ENCODE results near the gene PHF10.

PHF10 gene

GRCh38 chr6:169668203-169668847 lies 56.0 kb downstream of the PHF10 start:
- no peak for DNase-seq (ENCODE audit: low read depth)
- no peak overlapping the region for H3K4me3 ChIP-seq (ENCODE audit: low read depth, low read length)
- TF ChIP-seq, protein P1, sequence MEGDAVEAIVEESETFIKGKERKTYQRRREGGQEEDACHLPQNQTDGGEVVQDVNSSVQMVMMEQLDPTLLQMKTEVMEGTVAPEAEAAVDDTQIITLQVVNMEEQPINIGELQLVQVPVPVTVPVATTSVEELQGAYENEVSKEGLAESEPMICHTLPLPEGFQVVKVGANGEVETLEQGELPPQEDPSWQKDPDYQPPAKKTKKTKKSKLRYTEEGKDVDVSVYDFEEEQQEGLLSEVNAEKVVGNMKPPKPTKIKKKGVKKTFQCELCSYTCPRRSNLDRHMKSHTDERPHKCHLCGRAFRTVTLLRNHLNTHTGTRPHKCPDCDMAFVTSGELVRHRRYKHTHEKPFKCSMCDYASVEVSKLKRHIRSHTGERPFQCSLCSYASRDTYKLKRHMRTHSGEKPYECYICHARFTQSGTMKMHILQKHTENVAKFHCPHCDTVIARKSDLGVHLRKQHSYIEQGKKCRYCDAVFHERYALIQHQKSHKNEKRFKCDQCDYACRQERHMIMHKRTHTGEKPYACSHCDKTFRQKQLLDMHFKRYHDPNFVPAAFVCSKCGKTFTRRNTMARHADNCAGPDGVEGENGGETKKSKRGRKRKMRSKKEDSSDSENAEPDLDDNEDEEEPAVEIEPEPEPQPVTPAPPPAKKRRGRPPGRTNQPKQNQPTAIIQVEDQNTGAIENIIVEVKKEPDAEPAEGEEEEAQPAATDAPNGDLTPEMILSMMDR (conservative IDR thresholded peaks at IDR 0.05; ENCODE audit: low read depth, low read length) = no peak

GRCh38 chr6:169667716-169668115 lies 56.6 kb downstream of the PHF10 start:
- TF ChIP-seq, protein P1 (conservative IDR thresholded peaks at IDR 0.05; ENCODE audit: low read depth, low read length) = no peak
- no peak for DNase-seq (ENCODE audit: low read depth)
- no peak overlapping the region for H3K4me3 ChIP-seq (ENCODE audit: low read depth, low read length)

GRCh38 chr6:169666441-169666840 lies 57.9 kb downstream of the PHF10 start:
- DNase-seq (ENCODE audit: low read depth) = no peak
- TF ChIP-seq, protein P1 (conservative IDR thresholded peaks at IDR 0.05; ENCODE audit: low read depth, low read length) = no peak
- no peak overlapping the region for H3K4me3 ChIP-seq (ENCODE audit: low read depth, low read length)

DNA sequence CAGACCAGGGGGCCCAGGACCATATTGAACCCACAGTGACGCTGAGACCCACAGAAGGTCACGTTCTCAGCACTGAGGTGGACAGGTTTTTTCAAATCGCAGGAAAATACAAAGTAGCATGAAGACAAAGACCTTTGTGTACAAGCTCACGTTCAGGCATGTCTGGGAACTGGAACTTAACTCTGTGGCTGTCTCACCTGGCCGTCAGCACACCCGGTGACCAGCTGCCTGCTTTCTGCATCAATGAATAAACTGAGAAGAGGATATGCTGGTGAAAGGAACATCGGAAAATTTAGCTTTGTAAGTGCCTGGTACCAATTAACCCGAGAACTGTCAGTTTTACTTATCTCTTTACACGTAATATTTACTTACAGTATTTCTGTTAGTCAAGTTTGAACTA lies 59.0 kb downstream of the PHF10 start:
- no peak for DNase-seq (ENCODE audit: low read depth)
- TF ChIP-seq, protein P1 (conservative IDR thresholded peaks at IDR 0.05; ENCODE audit: low read depth, low read length) = no peak
- H3K4me3 ChIP-seq (ENCODE audit: low read depth, low read length) = no peak overlapping the region

GRCh38 chr6:169664227-169664626 lies 60.1 kb downstream of the PHF10 start:
- TF ChIP-seq, protein P1 (conservative IDR thresholded peaks at IDR 0.05; ENCODE audit: low read depth, low read length) = no peak
- DNase-seq (ENCODE audit: low read depth) = no peak
- H3K4me3 ChIP-seq (ENCODE audit: low read depth, low read length) = no peak overlapping the region

DNA sequence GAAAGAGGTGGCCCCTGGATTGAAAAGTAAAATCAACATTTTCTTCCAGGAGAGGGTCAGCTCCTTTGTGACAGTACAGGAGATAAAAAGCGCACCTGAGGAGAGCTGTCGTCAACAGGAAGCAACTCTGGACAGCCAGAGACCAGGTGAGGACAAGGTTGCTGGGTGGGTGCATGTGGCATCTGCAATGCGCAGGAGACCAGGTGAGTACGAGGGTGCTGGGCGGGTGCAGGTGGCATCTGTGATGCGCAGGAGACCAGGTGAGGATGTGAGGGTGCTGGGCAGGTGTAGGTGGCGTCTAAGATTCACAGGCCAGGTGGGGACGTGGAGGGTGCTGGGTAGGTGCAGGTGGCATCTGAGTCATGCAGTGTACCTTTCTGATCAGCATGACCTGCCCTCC lies 60.8 kb downstream of the PHF10 start:
- no peak for DNase-seq (ENCODE audit: low read depth)
- TF ChIP-seq, protein P1 (conservative IDR thresholded peaks at IDR 0.05; ENCODE audit: low read depth, low read length) = no peak
- no peak overlapping the region for H3K4me3 ChIP-seq (ENCODE audit: low read depth, low read length)

DNA sequence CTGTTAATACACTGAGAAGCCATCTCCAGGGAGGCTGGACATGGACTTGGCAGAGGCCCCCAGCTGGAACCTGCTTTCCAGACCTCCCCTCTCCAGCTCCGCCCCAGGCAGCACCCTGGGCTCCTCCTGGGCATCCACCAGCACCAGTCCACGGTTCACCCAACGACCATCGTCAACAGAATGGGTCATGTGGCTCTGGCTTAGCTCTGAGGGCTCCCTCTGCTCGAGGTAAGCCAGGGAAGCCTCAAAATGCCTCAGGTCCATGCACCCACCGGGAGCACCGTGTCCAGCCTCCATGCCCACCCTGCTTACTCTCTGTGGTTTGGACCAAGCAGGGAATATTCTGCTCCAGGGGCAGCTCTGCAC lies 62.9 kb downstream of the PHF10 start:
- TF ChIP-seq, protein P1 (conservative IDR thresholded peaks at IDR 0.05; ENCODE audit: low read depth, low read length) = no peak
- DNase-seq (ENCODE audit: low read depth) = no peak
- no peak overlapping the region for H3K4me3 ChIP-seq (ENCODE audit: low read depth, low read length)
